NCI-H1417 (cell line): ENCODE results near the gene TRIM71.
"Not testable (repeated sequence)": the region's sequence is repeated elsewhere in the genome, so short reads cannot be mapped to it uniquely, and the experiment has no call there.

Source experiments
- DNase-seq, 3 experiments: peaks; one replicate each; lab custom pipeline; 2025; lab: John Stamatoyannopoulos, UW

Gene TRIM71

GRCh38 chr3:32842987-32843386 lies 25.2 kb downstream of the TRIM71 start:
- DNase-seq, result no peak

GRCh38 chr3:32843510-32844321 lies 25.9 kb downstream of the TRIM71 start:
- no peak for DNase-seq

- no peak for DNase-seq
Measured at GRCh38 chr3:32844322-32844654, 26.5 kb downstream of the TRIM71 start.

- DNase-seq, result no peak
Measured at GRCh38 chr3:32844914-32845313, 27.1 kb downstream of the TRIM71 start.

GRCh38 chr3:32845546-32845945 lies 27.7 kb downstream of the TRIM71 start:
- not testable (repeated sequence) for DNase-seq

GRCh38 chr3:32847045-32847444 lies 29.2 kb downstream of the TRIM71 start:
- DNase-seq, result not testable (repeated sequence)

- no peak for DNase-seq
Measured at GRCh38 chr3:32847528-32847927, 29.7 kb downstream of the TRIM71 start.

- no peak for DNase-seq
Measured at GRCh38 chr3:32848215-32848614, 30.4 kb downstream of the TRIM71 start.

GRCh38 chr3:32849046-32849445 lies 31.2 kb downstream of the TRIM71 start:
- DNase-seq, result no peak

- DNase-seq, result no peak
Measured at GRCh38 chr3:32850226-32850625, 32.4 kb downstream of the TRIM71 start.

GRCh38 chr3:32850636-32851035 lies 32.8 kb downstream of the TRIM71 start:
- DNase-seq, result no peak

- no peak for DNase-seq
Measured at GRCh38 chr3:32852146-32852545, 34.3 kb downstream of the TRIM71 start.

- no peak for DNase-seq
Measured at GRCh38 chr3:32855350-32855953, 37.7 kb downstream of the TRIM71 start.

- no peak for DNase-seq
Measured at GRCh38 chr3:32856355-32856889, 38.6 kb downstream of the TRIM71 start.

GRCh38 chr3:32856901-32857507 lies 39.2 kb downstream of the TRIM71 start:
- DNase-seq, result no peak

- DNase-seq, result no peak
Measured at GRCh38 chr3:32857921-32858320, 40.1 kb downstream of the TRIM71 start.

GRCh38 chr3:32859604-32860237 lies 41.9 kb downstream of the TRIM71 start:
- no peak for DNase-seq

- DNase-seq, result no peak
Measured at GRCh38 chr3:32860499-32860898, 42.7 kb downstream of the TRIM71 start.

GRCh38 chr3:32861681-32862080 lies 43.9 kb downstream of the TRIM71 start:
- no peak for DNase-seq

GRCh38 chr3:32862247-32862935 lies 44.6 kb downstream of the TRIM71 start:
- no peak for DNase-seq

GRCh38 chr3:32862936-32863487 lies 45.2 kb downstream of the TRIM71 start:
- DNase-seq, result no peak

GRCh38 chr3:32865383-32865782 lies 47.6 kb downstream of the TRIM71 start:
- DNase-seq, result no peak
